Esophagus muscularis mucosa (tissue), 3 donors: ENCODE data around the gene BTBD3.

Experiments
- POLR2A ChIP-seq: fragments of 450-650 bp; IDR thresholded peaks from one replicate; pipeline ENCODE4 v1.6.1; 2017; ENCODE audit warnings: antibody characterized with exemption, moderate library complexity, mild to moderate bottlenecking, low read depth
- TF ChIP-seq, protein P1 (sequence below), 3 experiments: fragments of 200-600 bp in 2 of 3; fragments of 450-650 bp in 1 of 3; sonication (generic) in 2 of 3; IDR thresholded peaks; one replicate each; pipeline ENCODE4 v1.5.1; 2017 to 2019; ENCODE audit warnings: antibody characterized with exemption in 3 of 3, mild to moderate bottlenecking in 2 of 3, moderate library complexity in 1 of 3

DNA sequence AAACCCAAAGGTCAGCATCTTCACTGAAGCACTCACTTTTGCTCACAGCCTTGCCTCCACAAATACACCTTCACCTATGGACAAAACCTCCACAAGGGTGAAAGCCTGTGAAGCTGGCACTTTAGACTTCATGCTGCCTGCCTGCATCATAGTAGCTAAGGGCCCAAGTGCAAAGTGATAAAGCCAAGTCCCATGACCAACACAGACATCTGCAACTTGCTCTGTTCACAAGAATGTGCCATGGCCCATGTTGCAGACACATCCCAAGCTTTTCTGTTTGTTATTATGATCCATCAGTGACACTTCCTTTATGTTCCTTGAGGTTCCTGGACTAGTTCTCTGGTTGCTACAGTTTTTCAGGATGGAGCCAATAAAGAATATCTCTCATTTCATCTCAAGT is 31.1 kb downstream of the BTBD3 start:
- TF ChIP-seq, protein P1, sequence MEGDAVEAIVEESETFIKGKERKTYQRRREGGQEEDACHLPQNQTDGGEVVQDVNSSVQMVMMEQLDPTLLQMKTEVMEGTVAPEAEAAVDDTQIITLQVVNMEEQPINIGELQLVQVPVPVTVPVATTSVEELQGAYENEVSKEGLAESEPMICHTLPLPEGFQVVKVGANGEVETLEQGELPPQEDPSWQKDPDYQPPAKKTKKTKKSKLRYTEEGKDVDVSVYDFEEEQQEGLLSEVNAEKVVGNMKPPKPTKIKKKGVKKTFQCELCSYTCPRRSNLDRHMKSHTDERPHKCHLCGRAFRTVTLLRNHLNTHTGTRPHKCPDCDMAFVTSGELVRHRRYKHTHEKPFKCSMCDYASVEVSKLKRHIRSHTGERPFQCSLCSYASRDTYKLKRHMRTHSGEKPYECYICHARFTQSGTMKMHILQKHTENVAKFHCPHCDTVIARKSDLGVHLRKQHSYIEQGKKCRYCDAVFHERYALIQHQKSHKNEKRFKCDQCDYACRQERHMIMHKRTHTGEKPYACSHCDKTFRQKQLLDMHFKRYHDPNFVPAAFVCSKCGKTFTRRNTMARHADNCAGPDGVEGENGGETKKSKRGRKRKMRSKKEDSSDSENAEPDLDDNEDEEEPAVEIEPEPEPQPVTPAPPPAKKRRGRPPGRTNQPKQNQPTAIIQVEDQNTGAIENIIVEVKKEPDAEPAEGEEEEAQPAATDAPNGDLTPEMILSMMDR (IDR thresholded peaks at IDR 0.05), result no peak
- TF ChIP-seq POLR2A, result no peak
